ENCODE data around the gene PRKG1. TPM values are rescaled to one million over a fixed set of nuclear protein-coding genes. Genes with fewer than 3 reads are reported as not detected.

PRKG1 gene
- total RNA-seq, 1 donor from 2014 or later, result 17.9 TPM

- TF ChIP-seq, protein P1, sequence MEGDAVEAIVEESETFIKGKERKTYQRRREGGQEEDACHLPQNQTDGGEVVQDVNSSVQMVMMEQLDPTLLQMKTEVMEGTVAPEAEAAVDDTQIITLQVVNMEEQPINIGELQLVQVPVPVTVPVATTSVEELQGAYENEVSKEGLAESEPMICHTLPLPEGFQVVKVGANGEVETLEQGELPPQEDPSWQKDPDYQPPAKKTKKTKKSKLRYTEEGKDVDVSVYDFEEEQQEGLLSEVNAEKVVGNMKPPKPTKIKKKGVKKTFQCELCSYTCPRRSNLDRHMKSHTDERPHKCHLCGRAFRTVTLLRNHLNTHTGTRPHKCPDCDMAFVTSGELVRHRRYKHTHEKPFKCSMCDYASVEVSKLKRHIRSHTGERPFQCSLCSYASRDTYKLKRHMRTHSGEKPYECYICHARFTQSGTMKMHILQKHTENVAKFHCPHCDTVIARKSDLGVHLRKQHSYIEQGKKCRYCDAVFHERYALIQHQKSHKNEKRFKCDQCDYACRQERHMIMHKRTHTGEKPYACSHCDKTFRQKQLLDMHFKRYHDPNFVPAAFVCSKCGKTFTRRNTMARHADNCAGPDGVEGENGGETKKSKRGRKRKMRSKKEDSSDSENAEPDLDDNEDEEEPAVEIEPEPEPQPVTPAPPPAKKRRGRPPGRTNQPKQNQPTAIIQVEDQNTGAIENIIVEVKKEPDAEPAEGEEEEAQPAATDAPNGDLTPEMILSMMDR (IDR thresholded peaks at IDR 0.05), result no peak
- no peak for TF ChIP-seq POLR2AphosphoS5 (IDR thresholded peaks at IDR 0.05; ENCODE audit: insufficient read depth in 1 of 2, low read depth in 1 of 2)
- no peak for TF ChIP-seq POLR2A (IDR thresholded peaks at IDR 0.05)
- Histone ChIP-seq H3K27me3 (no peaks in the 10 kb centered on the region), H3K36me3 (no peaks in the 10 kb centered on the region), H3K9me3 (no peaks in the 10 kb centered on the region), H3K4me3 (no peak overlapping the region), H3K27ac (peak overlapping the region; percentile 12), H3K4me1 (no peaks in the 10 kb centered on the region)
- intact Hi-C loops (cut with DNase I), result no loop called here
- no peak for DNase-seq (ENCODE audit: extremely low spot score in 2 of 2)
Observed at GRCh38 chr10:51364674-51365073, 290.4 kb downstream of the PRKG1 start.

- TF ChIP-seq POLR2A (IDR thresholded peaks at IDR 0.05) (no peak), POLR2AphosphoS5 (IDR thresholded peaks at IDR 0.05; ENCODE audit: insufficient read depth in 1 of 2, low read depth in 1 of 2) (no peak)
- TF ChIP-seq, protein P1 (IDR thresholded peaks at IDR 0.05), result no peak
- no peaks in the 10 kb centered on the region for H3K9me3 ChIP-seq
- H3K4me1 ChIP-seq, result no peaks in the 10 kb centered on the region
- no peak for DNase-seq (ENCODE audit: extremely low spot score in 2 of 2)
- no peaks in the 10 kb centered on the region for H3K36me3 ChIP-seq
- H3K27me3 ChIP-seq, result no peaks in the 10 kb centered on the region
- H3K4me3 ChIP-seq, result no peak overlapping the region
- intact Hi-C loops (cut with DNase I), result no loop called here
- H3K27ac ChIP-seq, result peak overlapping the region; percentile 60
Observed at GRCh38 chr10:51366044-51366443, 291.8 kb downstream of the PRKG1 start.

- TF ChIP-seq POLR2A (IDR thresholded peaks at IDR 0.05) (no peak), POLR2AphosphoS5 (IDR thresholded peaks at IDR 0.05; ENCODE audit: insufficient read depth in 1 of 2, low read depth in 1 of 2) (no peak)
- TF ChIP-seq, protein P1 (IDR thresholded peaks at IDR 0.05), result no peak
- no peaks in the 10 kb centered on the region for H3K9me3 ChIP-seq
- no peaks in the 10 kb centered on the region for H3K36me3 ChIP-seq
- intact Hi-C loops (cut with DNase I), result no loop called here
- no peaks in the 10 kb centered on the region for H3K4me1 ChIP-seq
- peak overlapping the region; percentile 60 for H3K27ac ChIP-seq
- H3K27me3 ChIP-seq, result no peaks in the 10 kb centered on the region
- peak overlapping the region; percentile 15 to 27 for H3K4me3 ChIP-seq
- no peak for DNase-seq (ENCODE audit: extremely low spot score in 2 of 2)
Observed at GRCh38 chr10:51367127-51367526, 292.8 kb downstream of the PRKG1 start.

GRCh38 chr10:51367694-51368093 is 293.4 kb downstream of the PRKG1 start:
- TF ChIP-seq POLR2AphosphoS5 (IDR thresholded peaks at IDR 0.05; ENCODE audit: insufficient read depth in 1 of 2, low read depth in 1 of 2), result no peak
- TF ChIP-seq, protein P1 (IDR thresholded peaks at IDR 0.05), result no peak
- no peak for TF ChIP-seq POLR2A (IDR thresholded peaks at IDR 0.05)
- Histone ChIP-seq H3K27me3 (no peaks in the 10 kb centered on the region), H3K36me3 (no peaks in the 10 kb centered on the region), H3K4me1 (no peaks in the 10 kb centered on the region), H3K4me3 (no peak overlapping the region), H3K27ac (peak overlapping the region; percentile 60), H3K9me3 (no peaks in the 10 kb centered on the region)
- DNase-seq (ENCODE audit: extremely low spot score in 2 of 2), result no peak
- intact Hi-C loops (cut with DNase I), result no loop called here

DNA sequence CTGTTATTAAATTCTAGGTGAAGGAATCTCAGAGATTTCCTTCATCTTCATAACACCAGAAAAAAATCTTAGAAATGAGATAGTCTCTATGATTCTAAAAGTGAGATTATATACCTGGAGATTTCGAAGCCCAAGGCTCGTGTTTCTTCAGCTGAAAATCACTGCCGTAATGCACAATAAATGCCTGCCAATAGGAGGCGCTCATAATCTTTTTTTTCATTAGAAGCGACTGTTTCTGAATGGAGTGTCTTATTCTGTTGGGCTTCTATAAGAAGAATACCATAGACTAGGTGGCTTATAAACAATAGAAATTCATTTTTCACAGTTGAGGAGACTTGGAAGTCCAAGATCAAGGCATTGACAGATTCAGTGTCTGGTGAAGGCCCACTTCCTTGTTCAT is 294.7 kb downstream of the PRKG1 start:
- TF ChIP-seq, protein P1 (IDR thresholded peaks at IDR 0.05), result no peak
- TF ChIP-seq POLR2A (IDR thresholded peaks at IDR 0.05) (no peak), POLR2AphosphoS5 (IDR thresholded peaks at IDR 0.05; ENCODE audit: insufficient read depth in 1 of 2, low read depth in 1 of 2) (no peak)
- intact Hi-C loops (cut with DNase I), result no loop called here
- no peaks in the 10 kb centered on the region for H3K9me3 ChIP-seq
- H3K36me3 ChIP-seq, result no peaks in the 10 kb centered on the region
- H3K4me3 ChIP-seq, result no peak overlapping the region
- H3K27ac ChIP-seq, result no peak overlapping the region
- no peaks in the 10 kb centered on the region for H3K4me1 ChIP-seq
- H3K27me3 ChIP-seq, result no peaks in the 10 kb centered on the region
- no peak for DNase-seq (ENCODE audit: extremely low spot score in 2 of 2)
